ENCODE results near the gene CDK8.

- TF ChIP-seq ISL1 (CRISPR knock-in tag; IDR thresholded peaks at IDR 0.05) = no peak
- no peak for TF ChIP-seq ZNF70 (CRISPR knock-in tag; IDR thresholded peaks at IDR 0.05)
- no peak for TF ChIP-seq TSHZ2 (CRISPR knock-in tag; IDR thresholded peaks at IDR 0.05)
- TF ChIP-seq ZFP30 (CRISPR knock-in tag; IDR thresholded peaks at IDR 0.05) = no peak
- TF ChIP-seq SNAI2 (CRISPR knock-in tag; IDR thresholded peaks at IDR 0.05) = no peak
- TF ChIP-seq OSR1 (CRISPR knock-in tag; IDR thresholded peaks at IDR 0.05) = no peak
- TF ChIP-seq ARNTL (CRISPR knock-in tag; IDR thresholded peaks at IDR 0.05; ENCODE audit: borderline replicate concordance, low read depth) = no peak
- TF ChIP-seq GLIS3 (CRISPR knock-in tag; IDR thresholded peaks at IDR 0.05) = no peak
- TF ChIP-seq PPARA (CRISPR knock-in tag; IDR thresholded peaks at IDR 0.05; ENCODE audit: borderline replicate concordance) = no peak
- no peak for TF ChIP-seq PATZ1 (CRISPR knock-in tag; IDR thresholded peaks at IDR 0.05; ENCODE audit: borderline replicate concordance)
- TF ChIP-seq ZFP3 (CRISPR knock-in tag; IDR thresholded peaks at IDR 0.05) = no peak
Measured at GRCh38 chr13:26424181-26424580, 170.3 kb downstream of the CDK8 start.

Data from SK-N-SH treated with all-trans-retinoic acid at 6 μM for 48 hours (cell line).